Lower leg skin (tissue), 4 donors: ENCODE results near the gene ZNF474. TPM values are rescaled to one million over a fixed set of nuclear protein-coding genes. Genes with fewer than 3 reads are reported as not detected.

Source experiments
- DNase-seq, 2 donors: peaks; one replicate each; pipeline ENCODE4 v3.0.0-alpha.2; 2019; ENCODE audit warnings: low spot score in 2 of 2
- H3K4me3 ChIP-seq: fragments of 200-600 bp; sonication (generic); 2 replicates; pipeline ENCODE4 v1.5.1; 2017; ENCODE audit warnings: mild to moderate bottlenecking, low read depth; ENCODE audit not compliant: poor library complexity, severe bottlenecking
- POLR2A ChIP-seq, 2 donors: fragments of 450-650 bp; IDR thresholded peaks; one replicate each; pipeline ENCODE4 v1.6.1; 2016 to 2017; ENCODE audit warnings: antibody characterized with exemption in 2 of 2, mild to moderate bottlenecking in 1 of 2, moderate library complexity in 1 of 2
- WGBS, 2 donors: methylation state at CpG; one replicate each; pipeline ENCODE4 v1.1.5; 2018; 5-methylcytosine and 5-hydroxymethylcytosine counted together
- intact Hi-C: fragments of 100-400 bp; cut with DNase I; formaldehyde crosslinking; loops from one replicate; pipeline ENCODE4 v1.15.0; 2023; ENCODE audit warnings: low total_unique reads
- total RNA-seq, 4 donors: library from RNA; depleted of rRNA; stranded (reverse); fragments of >200 nt; gene quantifications; one replicate each; pipeline ENCODE4 v1.1.0, GENCODE V29; 2016
- TF ChIP-seq, protein P1 (sequence below), 3 donors: fragments of 450-650 bp; IDR thresholded peaks; one replicate each; pipeline ENCODE4 v1.5.1; 2016; ENCODE audit warnings: antibody characterized with exemption in 3 of 3, mild to moderate bottlenecking in 3 of 3, moderate library complexity in 2 of 3

Gene ZNF474
- total RNA-seq, 4 donors from 2014 or later, result 0.15 to 0.91 (median 0.68) TPM; not detected in 1

DNA sequence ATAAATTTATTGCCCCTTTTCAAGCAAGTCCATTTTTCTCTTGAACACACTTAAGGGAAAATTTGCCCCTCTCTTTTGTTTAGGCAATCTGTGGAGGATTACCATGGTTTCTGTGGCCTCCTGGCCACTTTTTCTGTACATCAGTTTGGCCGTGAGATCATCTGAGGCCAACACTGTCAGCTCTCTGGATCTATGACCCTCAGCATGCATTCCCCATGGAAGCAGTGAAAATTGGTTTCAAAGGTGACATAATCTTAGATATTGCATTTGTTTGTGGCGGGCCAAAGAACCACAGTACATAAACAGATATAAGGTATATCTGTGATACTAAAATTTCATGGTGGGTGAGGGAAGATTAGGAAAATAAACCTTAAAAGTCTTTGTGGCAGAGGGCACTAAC is 4.6 kb upstream of the ZNF474 start:
- intact Hi-C loops, result no loop called here
- TF ChIP-seq, protein P1, sequence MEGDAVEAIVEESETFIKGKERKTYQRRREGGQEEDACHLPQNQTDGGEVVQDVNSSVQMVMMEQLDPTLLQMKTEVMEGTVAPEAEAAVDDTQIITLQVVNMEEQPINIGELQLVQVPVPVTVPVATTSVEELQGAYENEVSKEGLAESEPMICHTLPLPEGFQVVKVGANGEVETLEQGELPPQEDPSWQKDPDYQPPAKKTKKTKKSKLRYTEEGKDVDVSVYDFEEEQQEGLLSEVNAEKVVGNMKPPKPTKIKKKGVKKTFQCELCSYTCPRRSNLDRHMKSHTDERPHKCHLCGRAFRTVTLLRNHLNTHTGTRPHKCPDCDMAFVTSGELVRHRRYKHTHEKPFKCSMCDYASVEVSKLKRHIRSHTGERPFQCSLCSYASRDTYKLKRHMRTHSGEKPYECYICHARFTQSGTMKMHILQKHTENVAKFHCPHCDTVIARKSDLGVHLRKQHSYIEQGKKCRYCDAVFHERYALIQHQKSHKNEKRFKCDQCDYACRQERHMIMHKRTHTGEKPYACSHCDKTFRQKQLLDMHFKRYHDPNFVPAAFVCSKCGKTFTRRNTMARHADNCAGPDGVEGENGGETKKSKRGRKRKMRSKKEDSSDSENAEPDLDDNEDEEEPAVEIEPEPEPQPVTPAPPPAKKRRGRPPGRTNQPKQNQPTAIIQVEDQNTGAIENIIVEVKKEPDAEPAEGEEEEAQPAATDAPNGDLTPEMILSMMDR (IDR thresholded peaks at IDR 0.05), result no peak
- no peak for TF ChIP-seq POLR2A (IDR thresholded peaks at IDR 0.05)
- 94 to 98% methylated on average over 2 of the region's 2 CpGs for WGBS, 2 donors
- DNase-seq, result no peak
- H3K4me3 ChIP-seq, result no peak overlapping the region

DNA sequence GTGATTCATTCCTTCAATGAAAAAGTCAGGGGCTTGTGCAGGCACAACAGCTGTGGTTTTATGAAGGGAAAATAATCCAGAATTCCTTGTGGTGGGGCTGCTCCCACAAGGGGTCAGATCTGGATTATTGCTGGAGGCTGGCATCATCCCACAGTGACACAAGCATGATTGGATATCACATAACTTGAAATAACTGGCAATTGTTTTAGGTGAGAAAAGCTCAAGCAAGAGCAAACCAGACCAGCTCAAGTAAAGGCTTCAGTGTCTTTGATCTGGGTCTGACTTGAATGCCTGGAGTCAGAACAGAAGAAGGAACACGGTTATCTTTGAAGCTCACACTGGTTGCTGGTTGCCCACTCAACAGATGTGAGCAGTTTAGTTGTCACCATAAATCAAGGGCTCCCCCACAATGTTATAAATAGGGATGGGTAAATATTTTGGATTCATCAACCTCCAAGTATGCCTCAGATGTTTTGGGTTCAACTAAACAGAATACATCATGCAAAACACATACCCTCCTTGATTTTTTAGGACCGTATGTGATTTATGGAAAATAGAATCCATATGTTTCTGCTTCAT is 3.1 kb upstream of the ZNF474 start:
- DNase-seq, result no peak
- intact Hi-C loops, result no loop called here
- 24 to 46% methylated on average over 2 of the region's 2 CpGs for WGBS, 2 donors
- TF ChIP-seq, protein P1 (IDR thresholded peaks at IDR 0.05), result no peak
- TF ChIP-seq POLR2A (IDR thresholded peaks at IDR 0.05), result no peak
- no peak overlapping the region for H3K4me3 ChIP-seq

DNA sequence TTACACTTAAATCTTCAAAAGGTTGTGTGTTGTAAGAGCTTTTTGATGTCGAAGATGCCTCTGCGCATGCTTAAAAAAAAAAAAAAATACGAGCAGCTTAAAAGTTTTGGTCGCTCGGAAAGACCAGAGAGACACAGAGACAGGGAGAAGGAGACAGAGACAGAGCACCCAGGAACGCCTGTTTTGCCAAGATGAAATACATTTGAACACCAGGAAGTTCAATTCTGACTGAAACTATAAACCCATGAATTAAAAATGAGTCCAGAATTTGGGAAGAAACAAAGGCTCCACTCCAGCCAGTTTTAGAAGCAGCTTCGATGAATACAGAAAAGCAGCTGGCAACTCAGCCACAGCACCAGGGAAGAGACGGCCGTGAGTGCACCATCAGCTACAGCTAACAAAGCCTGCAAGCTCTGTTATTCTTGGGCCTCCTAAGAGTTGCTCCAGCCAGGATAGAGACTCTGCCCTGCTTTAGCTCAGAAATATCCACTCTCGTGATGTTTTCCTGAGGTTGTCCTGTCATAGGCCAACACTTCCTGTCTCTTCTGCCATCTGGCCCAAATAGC is 2.5 kb upstream of the ZNF474 start:
- H3K4me3 ChIP-seq, result no peak overlapping the region
- intact Hi-C loops, result no loop called here
- TF ChIP-seq, protein P1 (IDR thresholded peaks at IDR 0.05), result no peak
- no peak for TF ChIP-seq POLR2A (IDR thresholded peaks at IDR 0.05)
- peak in 1 of 2 donors; percentile 38 for DNase-seq
- WGBS, 2 donors, result 30 to 45% methylated on average over 10 of the region's 10 CpGs

DNA sequence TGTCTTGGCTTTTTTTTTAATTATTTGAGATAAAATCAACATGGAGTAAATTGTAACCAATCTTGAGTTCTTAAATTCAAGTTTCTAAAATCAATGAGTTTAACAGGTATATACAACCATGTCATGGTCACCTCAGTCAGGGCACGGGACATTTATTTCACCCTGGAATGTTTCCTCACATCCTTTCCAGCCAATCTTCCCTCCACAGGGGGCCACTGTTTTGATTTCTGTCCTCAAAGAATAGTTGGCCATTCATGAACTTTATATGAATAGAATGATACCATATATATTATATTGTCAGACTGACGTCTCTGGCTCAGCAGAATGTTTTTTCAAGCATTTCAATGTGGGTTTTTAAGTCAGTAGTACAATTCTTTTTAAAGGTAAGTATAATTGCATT is 806 bp downstream of the ZNF474 start:
- DNase-seq, result no peak
- no peak overlapping the region for H3K4me3 ChIP-seq
- intact Hi-C loops, result no loop called here
- 79 to 81% methylated on average over 2 of the region's 2 CpGs for WGBS, 2 donors
- TF ChIP-seq, protein P1 (IDR thresholded peaks at IDR 0.05), result no peak
- TF ChIP-seq POLR2A (IDR thresholded peaks at IDR 0.05), result no peak

DNA sequence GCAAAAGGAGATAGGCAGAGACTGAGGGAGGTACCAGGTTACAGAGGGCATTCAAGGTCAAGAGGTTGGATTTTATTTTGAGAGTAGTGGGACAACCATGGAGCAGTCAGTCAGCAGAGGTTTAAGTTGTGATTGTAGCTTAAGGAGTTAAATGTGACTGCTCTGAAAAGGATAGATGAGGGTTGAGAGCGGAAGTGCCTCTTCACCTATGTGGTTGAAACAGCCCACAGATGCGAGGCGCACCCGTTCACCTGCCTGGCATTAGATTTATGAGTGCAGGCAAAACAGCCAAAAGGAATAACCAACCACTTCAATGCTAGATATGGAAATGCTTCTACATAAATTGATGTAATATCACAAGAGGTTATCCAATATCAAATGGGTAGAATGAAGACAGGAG is 8.4 kb downstream of the ZNF474 start:
- DNase-seq, result no peak
- intact Hi-C loops, result no loop called here
- 67 to 72% methylated on average over 4 of the region's 4 CpGs for WGBS, 2 donors
- H3K4me3 ChIP-seq, result no peak overlapping the region
- TF ChIP-seq, protein P1 (IDR thresholded peaks at IDR 0.05), result no peak
- no peak for TF ChIP-seq POLR2A (IDR thresholded peaks at IDR 0.05)

DNA sequence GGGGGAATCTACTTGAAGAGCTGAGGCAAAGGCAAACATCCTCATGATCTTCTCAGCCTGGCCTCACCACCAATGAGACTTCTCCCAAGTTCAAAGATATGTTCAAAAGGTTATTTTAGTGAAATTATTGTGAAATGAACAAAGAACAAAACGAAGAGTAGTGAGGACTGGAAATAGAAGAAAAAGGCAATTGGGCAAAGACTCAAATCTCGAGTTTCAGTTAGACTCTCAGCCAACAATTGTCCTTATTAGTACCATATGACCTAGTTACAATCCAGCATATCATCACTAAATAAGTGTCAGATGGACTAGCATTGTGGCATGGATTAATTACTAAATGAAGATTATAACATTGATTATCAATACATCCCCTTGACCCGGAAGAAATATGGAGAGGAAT is 9.0 kb downstream of the ZNF474 start:
- TF ChIP-seq POLR2A (IDR thresholded peaks at IDR 0.05), result no peak
- TF ChIP-seq, protein P1 (IDR thresholded peaks at IDR 0.05), result no peak
- WGBS, 2 donors, result 41 to 48% methylated on average over 3 of the region's 3 CpGs
- no peak for DNase-seq

More for the DNA sequence above, 9.0 kb downstream of the ZNF474 start:
- intact Hi-C loops, result no loop called here
- H3K4me3 ChIP-seq, result no peak overlapping the region
